ENCODE data around the gene SLC5A12.

SLC5A12 gene

DNA sequence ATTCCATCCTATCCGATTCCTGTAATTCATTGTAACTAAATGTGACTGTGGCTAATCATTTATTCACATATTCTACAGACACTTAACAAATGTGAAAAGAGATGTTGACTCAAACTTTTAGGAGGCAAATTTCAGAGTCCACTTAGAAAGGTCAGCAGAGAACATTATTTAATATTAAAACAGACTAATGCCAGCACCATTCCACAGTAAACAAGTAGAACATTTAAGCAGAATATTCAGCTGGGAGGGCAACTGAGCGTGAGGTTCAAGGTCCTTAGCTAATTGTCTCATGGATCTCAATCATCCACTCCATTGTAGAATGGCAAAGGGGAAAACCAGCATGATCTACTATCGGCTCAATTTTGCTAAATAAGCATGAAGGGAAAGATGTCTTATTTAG lies 5.1 kb upstream of the SLC5A12 start:
- Histone ChIP-seq H3K4me1 (ENCODE audit: control insufficient read depth, insufficient read depth, low read length, poor library complexity, severe bottlenecking) (no peaks in the 10 kb centered on the region), H3K27me3 (replicated peaks; ENCODE audit: control insufficient read depth, insufficient read depth, low read length, poor library complexity, severe bottlenecking) (no peaks in the 10 kb centered on the region), H3K36me3 (ENCODE audit: control insufficient read depth, insufficient read depth, low read length) (no peaks in the 10 kb centered on the region), H3K4me3 (ENCODE audit: insufficient read depth, low read depth, low read length, poor library complexity, severe bottlenecking) (no peak overlapping the region), H3K9me3 (ENCODE audit: control insufficient read depth, low read length) (no peaks in the 10 kb centered on the region), H3K27ac (ENCODE audit: insufficient read depth, low read length, poor library complexity, severe bottlenecking) (no peak overlapping the region)
- no peak for DNase-seq

DNA sequence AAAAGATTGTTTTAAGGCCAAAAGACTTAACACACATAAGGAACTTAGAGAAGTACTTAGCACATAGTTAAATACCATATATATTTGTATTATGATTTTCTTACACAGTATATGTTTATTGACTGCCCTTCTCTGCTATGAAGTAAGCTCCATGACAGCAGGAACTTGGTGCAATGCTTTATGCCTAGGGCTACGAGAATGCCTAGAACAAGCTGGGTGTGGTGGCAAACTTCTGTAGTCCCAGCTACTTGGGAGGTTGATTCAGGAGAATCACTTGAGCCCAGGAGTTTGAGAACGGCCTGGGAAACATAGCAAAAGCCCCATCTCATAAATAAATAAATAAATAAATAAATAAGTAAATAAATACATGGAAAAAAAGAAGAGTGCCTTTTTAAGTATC lies 1.9 kb downstream of the SLC5A12 start:
- H3K4me1 ChIP-seq (ENCODE audit: control insufficient read depth, insufficient read depth, low read length, poor library complexity, severe bottlenecking) = no peaks in the 10 kb centered on the region
- no peaks in the 10 kb centered on the region for H3K9me3 ChIP-seq (ENCODE audit: control insufficient read depth, low read length)
- no peak overlapping the region for H3K27ac ChIP-seq (ENCODE audit: insufficient read depth, low read length, poor library complexity, severe bottlenecking)
- DNase-seq = no peak
- no peaks in the 10 kb centered on the region for H3K27me3 ChIP-seq (replicated peaks; ENCODE audit: control insufficient read depth, insufficient read depth, low read length, poor library complexity, severe bottlenecking)
- no peak overlapping the region for H3K4me3 ChIP-seq (ENCODE audit: insufficient read depth, low read depth, low read length, poor library complexity, severe bottlenecking)
- H3K36me3 ChIP-seq (ENCODE audit: control insufficient read depth, insufficient read depth, low read length) = no peaks in the 10 kb centered on the region

DNA sequence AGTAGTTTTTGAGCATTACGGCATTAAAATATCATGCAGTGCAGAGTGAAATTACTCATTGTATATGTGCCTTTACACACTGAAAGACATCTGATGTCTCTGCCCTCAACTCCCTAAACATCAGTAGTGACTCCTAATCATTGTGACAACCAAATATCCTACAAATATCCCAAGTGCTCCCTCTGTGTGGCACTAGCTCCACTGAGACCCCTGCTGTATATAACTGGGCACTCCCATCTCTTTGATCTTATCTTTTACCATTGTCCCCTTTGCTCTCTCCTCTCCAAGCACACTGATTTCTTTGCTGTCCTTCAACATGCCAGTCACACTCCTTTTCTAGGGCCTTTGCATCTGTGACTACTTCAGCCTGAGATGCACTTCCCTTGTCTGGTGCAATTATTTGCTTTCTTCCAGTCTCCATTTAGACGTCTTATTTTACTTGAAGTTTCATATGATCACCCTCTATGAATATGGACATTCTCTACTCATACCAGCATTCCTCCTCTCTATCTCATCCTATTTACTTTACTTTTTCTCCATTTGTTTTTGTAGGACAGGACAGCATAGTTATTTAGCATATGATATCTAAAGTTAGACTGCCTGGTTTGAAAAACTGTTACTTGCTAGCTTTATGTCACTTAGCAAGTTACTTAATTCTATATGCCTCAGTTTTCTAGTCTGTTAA lies 2.4 kb downstream of the SLC5A12 start:
- no peaks in the 10 kb centered on the region for H3K27me3 ChIP-seq (replicated peaks; ENCODE audit: control insufficient read depth, insufficient read depth, low read length, poor library complexity, severe bottlenecking)
- H3K36me3 ChIP-seq (ENCODE audit: control insufficient read depth, insufficient read depth, low read length) = no peaks in the 10 kb centered on the region
- no peaks in the 10 kb centered on the region for H3K9me3 ChIP-seq (ENCODE audit: control insufficient read depth, low read length)
- DNase-seq = no peak
- no peak overlapping the region for H3K4me3 ChIP-seq (ENCODE audit: insufficient read depth, low read depth, low read length, poor library complexity, severe bottlenecking)
- no peaks in the 10 kb centered on the region for H3K4me1 ChIP-seq (ENCODE audit: control insufficient read depth, insufficient read depth, low read length, poor library complexity, severe bottlenecking)
- H3K27ac ChIP-seq (ENCODE audit: insufficient read depth, low read length, poor library complexity, severe bottlenecking) = no peak overlapping the region

DNA sequence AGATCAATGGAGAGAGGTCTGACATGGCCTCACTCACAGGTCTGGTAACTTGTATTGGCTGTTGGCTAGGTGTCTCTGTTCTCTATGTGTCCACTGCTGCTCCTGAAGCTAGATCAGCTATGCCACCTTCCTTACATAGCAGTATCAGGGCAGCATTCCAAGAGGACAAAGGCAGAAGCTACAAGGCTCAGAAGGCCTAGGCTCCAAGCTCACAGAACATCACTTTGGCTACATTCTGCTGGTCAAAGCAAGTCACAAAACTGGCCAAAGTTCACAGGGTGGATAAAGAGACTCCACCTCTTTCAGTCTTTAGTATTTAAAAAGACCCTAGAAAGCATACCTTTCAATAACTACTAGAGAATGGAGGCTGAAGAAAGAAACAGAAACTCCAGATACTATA lies 4.1 kb downstream of the SLC5A12 start:
- no peak overlapping the region for H3K27ac ChIP-seq (ENCODE audit: insufficient read depth, low read length, poor library complexity, severe bottlenecking)

DNA sequence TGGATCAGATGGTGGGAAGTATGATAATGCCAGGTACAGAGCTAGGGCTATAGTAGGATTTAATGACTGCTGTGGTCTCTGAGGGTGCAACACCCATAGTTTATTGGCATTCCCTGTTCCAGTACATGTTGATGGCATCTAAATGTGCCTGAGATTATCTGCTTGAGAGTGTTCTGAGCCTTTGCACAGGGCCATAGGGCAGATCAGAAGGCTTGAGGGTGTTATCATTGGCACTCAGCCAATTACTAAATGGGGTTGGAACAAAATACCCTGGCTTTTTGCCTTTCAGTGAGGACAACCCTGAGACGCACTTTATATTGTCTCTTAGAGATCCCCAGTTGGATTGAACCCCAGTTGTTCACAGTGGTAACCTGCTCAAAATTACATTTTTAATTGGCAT lies 6.7 kb downstream of the SLC5A12 start:
- Histone ChIP-seq H3K27me3 (replicated peaks; ENCODE audit: control insufficient read depth, insufficient read depth, low read length, poor library complexity, severe bottlenecking) (no peaks in the 10 kb centered on the region), H3K4me1 (ENCODE audit: control insufficient read depth, insufficient read depth, low read length, poor library complexity, severe bottlenecking) (no peaks in the 10 kb centered on the region), H3K27ac (ENCODE audit: insufficient read depth, low read length, poor library complexity, severe bottlenecking) (no peak overlapping the region), H3K36me3 (ENCODE audit: control insufficient read depth, insufficient read depth, low read length) (no peaks in the 10 kb centered on the region), H3K4me3 (ENCODE audit: insufficient read depth, low read depth, low read length, poor library complexity, severe bottlenecking) (no peak overlapping the region), H3K9me3 (ENCODE audit: control insufficient read depth, low read length) (no peaks in the 10 kb centered on the region)
- DNase-seq = no peak

More for the DNA sequence above, 4.1 kb downstream of the SLC5A12 start:
- Histone ChIP-seq H3K36me3 (ENCODE audit: control insufficient read depth, insufficient read depth, low read length) (no peaks in the 10 kb centered on the region), H3K4me3 (ENCODE audit: insufficient read depth, low read depth, low read length, poor library complexity, severe bottlenecking) (no peak overlapping the region), H3K9me3 (ENCODE audit: control insufficient read depth, low read length) (no peaks in the 10 kb centered on the region), H3K4me1 (ENCODE audit: control insufficient read depth, insufficient read depth, low read length, poor library complexity, severe bottlenecking) (no peaks in the 10 kb centered on the region), H3K27me3 (replicated peaks; ENCODE audit: control insufficient read depth, insufficient read depth, low read length, poor library complexity, severe bottlenecking) (no peaks in the 10 kb centered on the region)
- DNase-seq = no peak

DNA sequence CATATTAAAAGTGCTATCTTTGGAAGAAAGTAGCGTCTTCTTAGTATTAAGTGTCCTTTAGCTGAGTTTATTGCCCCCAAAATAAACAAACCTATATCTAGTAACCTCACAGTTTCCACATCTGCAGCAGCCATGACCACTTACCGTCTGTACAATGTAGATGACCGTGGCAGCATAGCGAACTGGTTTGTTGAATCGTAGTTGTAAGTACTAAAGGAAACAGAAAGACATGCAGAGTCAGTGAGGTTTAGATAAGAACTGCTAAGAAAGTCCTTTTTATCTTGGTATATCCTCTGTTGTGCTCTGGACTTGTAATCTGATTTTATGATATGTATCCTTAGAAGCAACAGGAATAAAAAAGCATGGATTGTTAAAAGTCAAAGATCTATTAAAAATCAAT lies 9.4 kb downstream of the SLC5A12 start:
- Histone ChIP-seq H3K27ac (ENCODE audit: insufficient read depth, low read length, poor library complexity, severe bottlenecking) (no peak overlapping the region), H3K27me3 (replicated peaks; ENCODE audit: control insufficient read depth, insufficient read depth, low read length, poor library complexity, severe bottlenecking) (no peaks in the 10 kb centered on the region), H3K9me3 (ENCODE audit: control insufficient read depth, low read length) (no peaks in the 10 kb centered on the region), H3K4me3 (ENCODE audit: insufficient read depth, low read depth, low read length, poor library complexity, severe bottlenecking) (no peak overlapping the region), H3K36me3 (ENCODE audit: control insufficient read depth, insufficient read depth, low read length) (no peaks in the 10 kb centered on the region), H3K4me1 (ENCODE audit: control insufficient read depth, insufficient read depth, low read length, poor library complexity, severe bottlenecking) (no peaks in the 10 kb centered on the region)
- DNase-seq = no peak

DNA sequence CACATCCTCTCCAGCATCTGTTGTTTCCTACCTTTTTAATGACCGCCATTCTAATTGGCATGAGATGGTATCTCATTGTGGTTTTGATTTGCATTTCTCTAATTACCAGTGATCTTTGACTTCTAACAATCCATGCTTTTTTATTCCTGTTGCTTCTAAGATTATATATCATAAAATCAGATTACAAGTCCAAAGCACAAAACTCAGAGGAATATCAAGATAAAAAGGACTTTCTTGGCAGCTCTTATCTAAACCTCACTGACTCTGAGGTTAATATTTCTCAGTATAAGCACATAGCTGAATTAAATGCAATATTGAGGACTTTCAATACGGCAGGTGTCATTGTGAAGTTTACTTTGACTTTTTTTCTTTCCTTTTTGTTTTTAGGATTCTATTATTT lies 11.4 kb downstream of the SLC5A12 start:
- no peak overlapping the region for H3K4me3 ChIP-seq (ENCODE audit: insufficient read depth, low read depth, low read length, poor library complexity, severe bottlenecking)
- H3K27me3 ChIP-seq (replicated peaks; ENCODE audit: control insufficient read depth, insufficient read depth, low read length, poor library complexity, severe bottlenecking) = no peaks in the 10 kb centered on the region
- no peaks in the 10 kb centered on the region for H3K9me3 ChIP-seq (ENCODE audit: control insufficient read depth, low read length)
- DNase-seq = no peak
- H3K36me3 ChIP-seq (ENCODE audit: control insufficient read depth, insufficient read depth, low read length) = no peaks in the 10 kb centered on the region
- H3K27ac ChIP-seq (ENCODE audit: insufficient read depth, low read length, poor library complexity, severe bottlenecking) = no peak overlapping the region
- no peaks in the 10 kb centered on the region for H3K4me1 ChIP-seq (ENCODE audit: control insufficient read depth, insufficient read depth, low read length, poor library complexity, severe bottlenecking)

DNA sequence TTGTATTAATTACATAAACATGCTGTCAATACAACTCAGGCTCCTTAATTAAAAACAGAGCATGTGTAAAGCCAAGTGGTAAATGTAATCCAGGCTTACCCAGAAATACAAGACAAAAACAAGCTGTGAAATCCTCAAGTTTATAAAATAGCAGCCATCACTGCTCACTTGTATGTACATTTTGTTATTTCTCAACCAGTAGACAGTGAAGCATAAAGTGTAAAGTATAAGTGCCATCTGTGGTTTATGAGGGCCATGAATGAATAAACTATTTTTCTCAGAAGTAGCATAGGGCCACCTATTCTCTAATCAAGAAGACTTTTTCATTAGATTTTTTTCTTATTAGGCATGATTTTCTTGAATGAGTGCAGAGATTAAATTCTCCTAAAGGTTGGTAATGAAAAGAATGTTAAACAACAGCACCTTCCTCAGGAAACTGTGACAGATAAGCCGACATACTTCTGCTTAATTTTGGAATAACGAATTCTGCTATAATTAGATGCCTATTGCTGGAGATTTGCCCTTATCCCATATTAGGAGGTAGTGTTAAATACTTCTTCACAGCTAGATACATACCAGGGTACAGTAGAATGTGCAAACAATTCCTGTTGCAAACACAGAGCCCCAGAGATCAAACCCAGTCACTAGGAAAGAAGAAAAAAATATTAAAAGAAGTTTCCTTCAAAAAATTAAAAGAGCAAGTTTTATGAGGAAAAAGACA lies 13.0 kb downstream of the SLC5A12 start:
- DNase-seq = no peak
- H3K27ac ChIP-seq (ENCODE audit: insufficient read depth, low read length, poor library complexity, severe bottlenecking) = no peak overlapping the region
- H3K9me3 ChIP-seq (ENCODE audit: control insufficient read depth, low read length) = no peaks in the 10 kb centered on the region
- no peaks in the 10 kb centered on the region for H3K36me3 ChIP-seq (ENCODE audit: control insufficient read depth, insufficient read depth, low read length)
- H3K4me3 ChIP-seq (ENCODE audit: insufficient read depth, low read depth, low read length, poor library complexity, severe bottlenecking) = no peak overlapping the region
- no peaks in the 10 kb centered on the region for H3K4me1 ChIP-seq (ENCODE audit: control insufficient read depth, insufficient read depth, low read length, poor library complexity, severe bottlenecking)
- no peaks in the 10 kb centered on the region for H3K27me3 ChIP-seq (replicated peaks; ENCODE audit: control insufficient read depth, insufficient read depth, low read length, poor library complexity, severe bottlenecking)

DNA sequence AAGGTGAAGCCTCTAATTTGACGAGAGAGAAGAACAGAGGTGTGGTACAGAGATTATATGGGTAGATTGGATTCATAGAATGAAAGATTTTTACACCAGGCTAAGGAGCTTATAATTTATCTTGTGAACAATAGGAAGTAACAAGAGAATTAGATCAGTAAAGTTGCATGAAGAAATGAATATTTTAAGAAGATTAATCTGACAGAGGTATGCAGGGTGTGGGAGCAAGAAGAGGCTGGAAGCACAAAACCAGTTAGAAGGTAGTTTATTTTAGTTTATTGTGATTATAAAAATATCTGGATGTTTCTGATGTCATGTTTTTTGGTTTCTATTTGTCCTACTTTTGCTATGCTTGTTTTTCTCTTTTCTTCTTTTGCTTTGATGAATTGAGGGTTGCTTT lies 15.7 kb downstream of the SLC5A12 start:
- no peak overlapping the region for H3K4me3 ChIP-seq (ENCODE audit: insufficient read depth, low read depth, low read length, poor library complexity, severe bottlenecking)
- H3K4me1 ChIP-seq (ENCODE audit: control insufficient read depth, insufficient read depth, low read length, poor library complexity, severe bottlenecking) = no peaks in the 10 kb centered on the region
- no peaks in the 10 kb centered on the region for H3K36me3 ChIP-seq (ENCODE audit: control insufficient read depth, insufficient read depth, low read length)
- no peak overlapping the region for H3K27ac ChIP-seq (ENCODE audit: insufficient read depth, low read length, poor library complexity, severe bottlenecking)
- DNase-seq = no peak
- no peaks in the 10 kb centered on the region for H3K9me3 ChIP-seq (ENCODE audit: control insufficient read depth, low read length)
- no peaks in the 10 kb centered on the region for H3K27me3 ChIP-seq (replicated peaks; ENCODE audit: control insufficient read depth, insufficient read depth, low read length, poor library complexity, severe bottlenecking)

DNA sequence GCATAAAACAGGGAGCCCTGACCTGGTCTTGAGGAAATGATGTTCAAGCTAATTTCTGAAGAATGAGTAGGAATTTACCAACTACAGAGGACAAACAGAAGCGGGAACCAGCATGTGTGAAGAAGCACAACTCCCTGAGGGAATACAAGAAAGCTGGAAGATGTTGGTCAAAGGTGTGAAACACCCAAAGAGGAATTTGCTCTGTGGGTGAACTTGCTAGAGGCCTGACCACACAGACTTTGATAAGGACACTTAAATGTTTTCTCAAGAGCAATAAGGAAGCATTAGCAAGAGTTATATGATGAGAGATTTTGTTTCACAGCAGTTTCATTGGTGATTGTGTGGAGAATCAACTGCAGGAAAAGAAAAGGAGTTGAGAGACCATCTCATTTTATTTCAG lies 17.6 kb downstream of the SLC5A12 start:
- no peaks in the 10 kb centered on the region for H3K27me3 ChIP-seq (replicated peaks; ENCODE audit: control insufficient read depth, insufficient read depth, low read length, poor library complexity, severe bottlenecking)

More for the DNA sequence above, 17.6 kb downstream of the SLC5A12 start:
- no peaks in the 10 kb centered on the region for H3K9me3 ChIP-seq (ENCODE audit: control insufficient read depth, low read length)
- H3K4me1 ChIP-seq (ENCODE audit: control insufficient read depth, insufficient read depth, low read length, poor library complexity, severe bottlenecking) = no peaks in the 10 kb centered on the region
- H3K36me3 ChIP-seq (ENCODE audit: control insufficient read depth, insufficient read depth, low read length) = no peaks in the 10 kb centered on the region
- no peak for DNase-seq
- no peak overlapping the region for H3K4me3 ChIP-seq (ENCODE audit: insufficient read depth, low read depth, low read length, poor library complexity, severe bottlenecking)
- no peak overlapping the region for H3K27ac ChIP-seq (ENCODE audit: insufficient read depth, low read length, poor library complexity, severe bottlenecking)

Measured in effector memory CD4-positive, alpha-beta T cell (primary cell).